K562 (cell line): ENCODE measurements around the gene ADAMTS7. TPM values are rescaled to one million over a fixed set of nuclear protein-coding genes. Genes with fewer than 3 reads are reported as not detected.

ENCODE experiments used
- BHLHE40 ChIP-seq: IDR thresholded peaks from 2 replicates; pipeline ENCODE4 v1.6.1; 2011; ENCODE audit warnings: low read length, improper control_type of control experiment
- CBFB ChIP-seq: sonication (generic); formaldehyde crosslinking; IDR thresholded peaks from 2 replicates; pipeline ENCODE4 v1.4.0; 2020; ENCODE audit warnings: mild to moderate bottlenecking, missing genetic modification reagents
- GABPB2 ChIP-seq: fragments of 250-450 bp; sonication (Bioruptor Pico); conservative IDR thresholded peaks from 2 replicates; pipeline ENCODE4 v1.5.1; 2021; ENCODE audit warnings: mild to moderate bottlenecking
- MECOM ChIP-seq: fragments of 250-450 bp; sonication (Bioruptor Pico); IDR thresholded peaks from 2 replicates; pipeline ENCODE4 v1.8.0; 2022; ENCODE audit warnings: inconsistent platforms
- NR4A1 ChIP-seq, 2 experiments: fragments of 250-450 bp in 1 of 2; fragments of 450-650 bp in 1 of 2; sonication (Bioruptor Pico) in 1 of 2; IDR thresholded peaks; 2 replicates each; pipeline versions ENCODE4 v1.4.0 to v1.6.1; 2016 to 2020; ENCODE audit warnings: mild to moderate bottlenecking in 2 of 2, missing compliant biosample characterization in 1 of 2, missing genetic modification characterization in 1 of 2, moderate library complexity in 1 of 2
- PHTF2 ChIP-seq: fragments of 250-450 bp; sonication (Bioruptor Pico); IDR thresholded peaks from 2 replicates; pipeline ENCODE4 v1.5.0; 2021; ENCODE audit warnings: mild to moderate bottlenecking
- SNIP1 ChIP-seq: fragments of 450-650 bp; IDR thresholded peaks from 2 replicates; pipeline ENCODE4 v1.7.1; 2017; ENCODE audit warnings: low read depth, mild to moderate bottlenecking
- TOE1 ChIP-seq, 2 experiments: fragments of 450-650 bp in 1 of 2; sonication (generic) in 1 of 2; formaldehyde crosslinking in 1 of 2; IDR thresholded peaks; 2 replicates each; pipeline versions ENCODE4 v1.7.1 to v1.8.0; 2016 to 2022; ENCODE audit warnings: borderline replicate concordance in 2 of 2, mild to moderate bottlenecking in 2 of 2, antibody characterized with exemption in 1 of 2, inconsistent platforms in 1 of 2, low read depth in 1 of 2, missing genetic modification reagents in 1 of 2, moderate library complexity in 1 of 2
- ZNF140 ChIP-seq: fragments of 250-450 bp; sonication (Bioruptor Pico); IDR thresholded peaks from 2 replicates; pipeline ENCODE4 v1.8.0; 2021; ENCODE audit warnings: moderate library complexity, mild to moderate bottlenecking, inconsistent platforms
- ZNF23 ChIP-seq: fragments of 250-450 bp; sonication (Bioruptor Pico); IDR thresholded peaks from 2 replicates; pipeline ENCODE4 v1.4.0; 2020; ENCODE audit warnings: mild to moderate bottlenecking
- ZNF75A ChIP-seq: fragments of 450-650 bp; formaldehyde crosslinking; IDR thresholded peaks from 2 replicates; pipeline ENCODE4 v1.4.0; 2020; ENCODE audit warnings: mild to moderate bottlenecking
- polyA plus RNA-seq, 8 experiments: library from polyadenylated mRNA; depleted of rRNA in 4 of 8; stranded (reverse) in 5 of 8; unstranded in 3 of 8; fragments of >200 nt; fragmentation: Nextera tagmentation in 2 of 8; fragmentation: Illumina TruSeq in 1 of 8; extraction: Ambion mirVana in 2 of 8; extraction: Trizol in 1 of 8; gene quantifications; 2 replicates each; pipeline versions ENCODE4 v1.2.1 to v1.2.3, GENCODE V29; 2011 to 2014; ENCODE audit warnings: inconsistent platforms in 1 of 8, missing spikeins in 1 of 8
- total RNA-seq, 7 experiments: library from RNA; depleted of rRNA in 6 of 7; stranded (reverse); fragments of >200 nt in 6 of 7; fragmentation: Illumina TruSeq in 2 of 7; extraction: Trizol in 2 of 7; gene quantifications; 2 replicates each; pipeline versions ENCODE4 v1.2.1 to v1.2.3, GENCODE V29; 2011 to 2021; ENCODE audit warnings: low replicate concordance in 1 of 7
- TF ChIP-seq, protein P1 (sequence below): sonication (generic); formaldehyde crosslinking; IDR thresholded peaks from 2 replicates; pipeline ENCODE4 v1.8.1; 2023; ENCODE audit warnings: missing genetic modification reagents, mild to moderate bottlenecking, borderline replicate concordance
- TF ChIP-seq, protein P2 (sequence below): fragments of 450-650 bp; formaldehyde crosslinking; IDR thresholded peaks from 2 replicates; pipeline ENCODE4 v1.4.0; 2020; ENCODE audit warnings: mild to moderate bottlenecking
- TF ChIP-seq, protein P3 (sequence below): fragments of 250-450 bp; sonication (Bioruptor Pico); IDR thresholded peaks from 2 replicates; pipeline ENCODE4 v1.4.0; 2020; ENCODE audit warnings: mild to moderate bottlenecking
- TF ChIP-seq, protein P4 (sequence below): fragments of 150-350 bp; IDR thresholded peaks from 2 replicates; pipeline ENCODE4 v1.6.1; 2014; ENCODE audit warnings: low read depth, mild to moderate bottlenecking, low read length, borderline replicate concordance

ADAMTS7 gene
- total and polyA plus RNA-seq, 9 of the 15 experiments (the other 6 are each of a cell fraction or from before 2014, with no cell fraction given) = 0.05 to 0.07 TPM; not detected in 7

GRCh38 chr15:78749831-78750230 lies 61.4 kb downstream of the ADAMTS7 start (continued):
- TF ChIP-seq, protein P1, sequence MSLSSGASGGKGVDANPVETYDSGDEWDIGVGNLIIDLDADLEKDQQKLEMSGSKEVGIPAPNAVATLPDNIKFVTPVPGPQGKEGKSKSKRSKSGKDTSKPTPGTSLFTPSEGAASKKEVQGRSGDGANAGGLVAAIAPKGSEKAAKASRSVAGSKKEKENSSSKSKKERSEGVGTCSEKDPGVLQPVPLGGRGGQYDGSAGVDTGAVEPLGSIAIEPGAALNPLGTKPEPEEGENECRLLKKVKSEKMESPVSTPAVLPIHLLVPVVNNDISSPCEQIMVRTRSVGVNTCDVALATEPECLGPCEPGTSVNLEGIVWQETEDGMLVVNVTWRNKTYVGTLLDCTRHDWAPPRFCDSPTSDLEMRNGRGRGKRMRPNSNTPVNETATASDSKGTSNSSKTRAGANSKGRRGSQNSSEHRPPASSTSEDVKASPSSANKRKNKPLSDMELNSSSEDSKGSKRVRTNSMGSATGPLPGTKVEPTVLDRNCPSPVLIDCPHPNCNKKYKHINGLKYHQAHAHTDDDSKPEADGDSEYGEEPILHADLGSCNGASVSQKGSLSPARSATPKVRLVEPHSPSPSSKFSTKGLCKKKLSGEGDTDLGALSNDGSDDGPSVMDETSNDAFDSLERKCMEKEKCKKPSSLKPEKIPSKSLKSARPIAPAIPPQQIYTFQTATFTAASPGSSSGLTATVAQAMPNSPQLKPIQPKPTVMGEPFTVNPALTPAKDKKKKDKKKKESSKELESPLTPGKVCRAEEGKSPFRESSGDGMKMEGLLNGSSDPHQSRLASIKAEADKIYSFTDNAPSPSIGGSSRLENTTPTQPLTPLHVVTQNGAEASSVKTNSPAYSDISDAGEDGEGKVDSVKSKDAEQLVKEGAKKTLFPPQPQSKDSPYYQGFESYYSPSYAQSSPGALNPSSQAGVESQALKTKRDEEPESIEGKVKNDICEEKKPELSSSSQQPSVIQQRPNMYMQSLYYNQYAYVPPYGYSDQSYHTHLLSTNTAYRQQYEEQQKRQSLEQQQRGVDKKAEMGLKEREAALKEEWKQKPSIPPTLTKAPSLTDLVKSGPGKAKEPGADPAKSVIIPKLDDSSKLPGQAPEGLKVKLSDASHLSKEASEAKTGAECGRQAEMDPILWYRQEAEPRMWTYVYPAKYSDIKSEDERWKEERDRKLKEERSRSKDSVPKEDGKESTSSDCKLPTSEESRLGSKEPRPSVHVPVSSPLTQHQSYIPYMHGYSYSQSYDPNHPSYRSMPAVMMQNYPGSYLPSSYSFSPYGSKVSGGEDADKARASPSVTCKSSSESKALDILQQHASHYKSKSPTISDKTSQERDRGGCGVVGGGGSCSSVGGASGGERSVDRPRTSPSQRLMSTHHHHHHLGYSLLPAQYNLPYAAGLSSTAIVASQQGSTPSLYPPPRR (CRISPR knock-in tag) = no peak
- TF ChIP-seq, protein P2, sequence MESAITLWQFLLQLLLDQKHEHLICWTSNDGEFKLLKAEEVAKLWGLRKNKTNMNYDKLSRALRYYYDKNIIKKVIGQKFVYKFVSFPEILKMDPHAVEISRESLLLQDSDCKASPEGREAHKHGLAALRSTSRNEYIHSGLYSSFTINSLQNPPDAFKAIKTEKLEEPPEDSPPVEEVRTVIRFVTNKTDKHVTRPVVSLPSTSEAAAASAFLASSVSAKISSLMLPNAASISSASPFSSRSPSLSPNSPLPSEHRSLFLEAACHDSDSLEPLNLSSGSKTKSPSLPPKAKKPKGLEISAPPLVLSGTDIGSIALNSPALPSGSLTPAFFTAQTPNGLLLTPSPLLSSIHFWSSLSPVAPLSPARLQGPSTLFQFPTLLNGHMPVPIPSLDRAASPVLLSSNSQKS (CRISPR knock-in tag) = no peak
- TF ChIP-seq, protein P3, sequence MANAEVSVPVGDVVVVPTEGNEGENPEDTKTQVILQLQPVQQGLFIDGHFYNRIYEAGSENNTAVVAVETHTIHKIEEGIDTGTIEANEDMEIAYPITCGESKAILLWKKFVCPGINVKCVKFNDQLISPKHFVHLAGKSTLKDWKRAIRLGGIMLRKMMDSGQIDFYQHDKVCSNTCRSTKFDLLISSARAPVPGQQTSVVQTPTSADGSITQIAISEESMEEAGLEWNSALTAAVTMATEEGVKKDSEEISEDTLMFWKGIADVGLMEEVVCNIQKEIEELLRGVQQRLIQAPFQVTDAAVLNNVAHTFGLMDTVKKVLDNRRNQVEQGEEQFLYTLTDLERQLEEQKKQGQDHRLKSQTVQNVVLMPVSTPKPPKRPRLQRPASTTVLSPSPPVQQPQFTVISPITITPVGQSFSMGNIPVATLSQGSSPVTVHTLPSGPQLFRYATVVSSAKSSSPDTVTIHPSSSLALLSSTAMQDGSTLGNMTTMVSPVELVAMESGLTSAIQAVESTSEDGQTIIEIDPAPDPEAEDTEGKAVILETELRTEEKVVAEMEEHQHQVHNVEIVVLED = no peak
- TF ChIP-seq ZNF75A (CRISPR knock-in tag) (no peak), TOE1 (IDR thresholded peaks at IDR 0.05; ENCODE audit: borderline replicate concordance) (no peak), TOE1 (CRISPR knock-in tag; IDR thresholded peaks at IDR 0.05; ENCODE audit: borderline replicate concordance, low read depth) (no peak), SNIP1 (no peak), PHTF2 (CRISPR knock-in tag) (no peak), CBFB (CRISPR knock-in tag) (no peak), ZNF140 (CRISPR knock-in tag) (no peak), GABPB2 (CRISPR knock-in tag) (no peak), NR4A1 (CRISPR knock-in tag; IDR thresholded peaks at IDR 0.05) (no peak), NR4A1 (tag; IDR thresholded peaks at IDR 0.05) (no peak), MECOM (CRISPR knock-in tag) (no peak), ZNF23 (CRISPR knock-in tag) (no peak), BHLHE40 (no peak)
- TF ChIP-seq, protein P4, sequence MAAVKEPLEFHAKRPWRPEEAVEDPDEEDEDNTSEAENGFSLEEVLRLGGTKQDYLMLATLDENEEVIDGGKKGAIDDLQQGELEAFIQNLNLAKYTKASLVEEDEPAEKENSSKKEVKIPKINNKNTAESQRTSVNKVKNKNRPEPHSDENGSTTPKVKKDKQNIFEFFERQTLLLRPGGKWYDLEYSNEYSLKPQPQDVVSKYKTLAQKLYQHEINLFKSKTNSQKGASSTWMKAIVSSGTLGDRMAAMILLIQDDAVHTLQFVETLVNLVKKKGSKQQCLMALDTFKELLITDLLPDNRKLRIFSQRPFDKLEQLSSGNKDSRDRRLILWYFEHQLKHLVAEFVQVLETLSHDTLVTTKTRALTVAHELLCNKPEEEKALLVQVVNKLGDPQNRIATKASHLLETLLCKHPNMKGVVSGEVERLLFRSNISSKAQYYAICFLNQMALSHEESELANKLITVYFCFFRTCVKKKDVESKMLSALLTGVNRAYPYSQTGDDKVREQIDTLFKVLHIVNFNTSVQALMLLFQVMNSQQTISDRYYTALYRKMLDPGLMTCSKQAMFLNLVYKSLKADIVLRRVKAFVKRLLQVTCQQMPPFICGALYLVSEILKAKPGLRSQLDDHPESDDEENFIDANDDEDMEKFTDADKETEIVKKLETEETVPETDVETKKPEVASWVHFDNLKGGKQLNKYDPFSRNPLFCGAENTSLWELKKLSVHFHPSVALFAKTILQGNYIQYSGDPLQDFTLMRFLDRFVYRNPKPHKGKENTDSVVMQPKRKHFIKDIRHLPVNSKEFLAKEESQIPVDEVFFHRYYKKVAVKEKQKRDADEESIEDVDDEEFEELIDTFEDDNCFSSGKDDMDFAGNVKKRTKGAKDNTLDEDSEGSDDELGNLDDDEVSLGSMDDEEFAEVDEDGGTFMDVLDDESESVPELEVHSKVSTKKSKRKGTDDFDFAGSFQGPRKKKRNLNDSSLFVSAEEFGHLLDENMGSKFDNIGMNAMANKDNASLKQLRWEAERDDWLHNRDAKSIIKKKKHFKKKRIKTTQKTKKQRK = no peak
